ENCODE measurements around the gene ENOX1. TPM values are rescaled to one million over a fixed set of nuclear protein-coding genes. Genes with fewer than 3 reads are reported as not detected.

ENOX1 gene
- total RNA-seq, 3 donors from 2014 or later (not counting 1 experiment from before 2014, with no cell fraction given): not detected

GRCh38 chr13:43267916-43268315, 518.9 kb downstream of the ENOX1 start:
- Histone ChIP-seq H3K4me3 (ENCODE audit: low read length) (no peak overlapping the region), H3K9me3 (ENCODE audit: control insufficient read depth, insufficient read depth, low read length) (no peaks in the 10 kb centered on the region), H3K27me3 (ENCODE audit: control insufficient read depth, insufficient read depth, low read length) (no peaks in the 10 kb centered on the region), H3K4me1 (ENCODE audit: control insufficient read depth, insufficient read depth, low read length) (no peaks in the 10 kb centered on the region), H3K27ac (ENCODE audit: low read length) (no peak overlapping the region), H3K36me3 (ENCODE audit: control insufficient read depth, insufficient read depth, low read length) (no peaks in the 10 kb centered on the region)
- Mint-ChIP-seq H3K9me3 (no peaks in the 10 kb centered on the region), H3K4me3 (no peak overlapping the region), H3K27ac (no peak overlapping the region), H3K4me1 (peaks cover under 1 to 3% of the 10 kb centered on the region in 2 donors), H3K36me3 (no peaks in the 10 kb centered on the region), H3K27me3 (ENCODE audit: low read depth in 2 of 2) (peaks cover 0 to 5% of the 10 kb centered on the region in 2 donors)
- no peak for TF ChIP-seq CTCF (IDR thresholded peaks at IDR 0.05)
- no peak for DNase-seq
- ATAC-seq: no peak
- 63% methylated on average over 1 of the region's 3 CpGs for WGBS (ENCODE audit: insufficient coverage)
- intact Hi-C loops (cut with micrococcal nuclease): no loop called here

GRCh38 chr13:43266936-43267615, 519.7 kb downstream of the ENOX1 start:
- H3K27me3 Mint-ChIP-seq (ENCODE audit: low read depth in 2 of 2): peaks cover 0 to 5% of the 10 kb centered on the region in 2 donors
- H3K36me3 Mint-ChIP-seq: no peaks in the 10 kb centered on the region
- no peaks in the 10 kb centered on the region for H3K9me3 ChIP-seq (ENCODE audit: control insufficient read depth, insufficient read depth, low read length)
- H3K27ac Mint-ChIP-seq: no peak overlapping the region
- no peak overlapping the region for H3K4me3 Mint-ChIP-seq
- no peak overlapping the region for H3K4me3 ChIP-seq (ENCODE audit: low read length)
- H3K27me3 ChIP-seq (ENCODE audit: control insufficient read depth, insufficient read depth, low read length): no peaks in the 10 kb centered on the region
- no peak for TF ChIP-seq CTCF (IDR thresholded peaks at IDR 0.05)
- H3K27ac ChIP-seq (ENCODE audit: low read length): no peak overlapping the region
- no peaks in the 10 kb centered on the region for H3K36me3 ChIP-seq (ENCODE audit: control insufficient read depth, insufficient read depth, low read length)
- intact Hi-C loops (cut with micrococcal nuclease): no loop called here
- 80% methylated on average over 9 of the region's 9 CpGs for WGBS (ENCODE audit: insufficient coverage)
- H3K9me3 Mint-ChIP-seq: no peaks in the 10 kb centered on the region
- no peak for DNase-seq
- no peaks in the 10 kb centered on the region for H3K4me1 ChIP-seq (ENCODE audit: control insufficient read depth, insufficient read depth, low read length)
- no peaks in the 10 kb centered on the region for H3K4me1 Mint-ChIP-seq
- no peak for ATAC-seq

GRCh38 chr13:43265028-43265427, 521.7 kb downstream of the ENOX1 start:
- DNase-seq (no peak), ATAC-seq (no peak)
- H3K36me3 ChIP-seq (ENCODE audit: control insufficient read depth, insufficient read depth, low read length): no peaks in the 10 kb centered on the region
- H3K36me3 Mint-ChIP-seq: no peaks in the 10 kb centered on the region
- intact Hi-C loops (cut with micrococcal nuclease): no loop called here
- no peaks in the 10 kb centered on the region for H3K4me1 ChIP-seq (ENCODE audit: control insufficient read depth, insufficient read depth, low read length)
- H3K4me1 Mint-ChIP-seq: no peaks in the 10 kb centered on the region
- H3K27me3 Mint-ChIP-seq (ENCODE audit: low read depth in 2 of 2): peaks cover 0 to 5% of the 10 kb centered on the region in 2 donors
- no peak overlapping the region for H3K27ac Mint-ChIP-seq
- H3K27ac ChIP-seq (ENCODE audit: low read length): no peak overlapping the region
- TF ChIP-seq CTCF (IDR thresholded peaks at IDR 0.05): no peak
- no peak overlapping the region for H3K4me3 ChIP-seq (ENCODE audit: low read length)
- no peaks in the 10 kb centered on the region for H3K9me3 Mint-ChIP-seq
- H3K9me3 ChIP-seq (ENCODE audit: control insufficient read depth, insufficient read depth, low read length): no peaks in the 10 kb centered on the region
- H3K4me3 Mint-ChIP-seq: no peak overlapping the region
- 63% methylated on average over 4 of the region's 4 CpGs for WGBS (ENCODE audit: insufficient coverage)
- H3K27me3 ChIP-seq (ENCODE audit: control insufficient read depth, insufficient read depth, low read length): no peaks in the 10 kb centered on the region

GRCh38 chr13:43264458-43264857, 522.3 kb downstream of the ENOX1 start:
- H3K4me1 ChIP-seq (ENCODE audit: control insufficient read depth, insufficient read depth, low read length): no peaks in the 10 kb centered on the region
- H3K4me3 ChIP-seq (ENCODE audit: low read length): no peak overlapping the region
- intact Hi-C loops (cut with micrococcal nuclease): no loop called here
- no peaks in the 10 kb centered on the region for H3K4me1 Mint-ChIP-seq
- no peak for DNase-seq
- no peaks in the 10 kb centered on the region for H3K36me3 Mint-ChIP-seq
- peaks cover 0 to 5% of the 10 kb centered on the region in 2 donors for H3K27me3 Mint-ChIP-seq (ENCODE audit: low read depth in 2 of 2)
- WGBS (ENCODE audit: insufficient coverage): no CpG with 5 or more reads among the region's 1 CpG
- no peaks in the 10 kb centered on the region for H3K27me3 ChIP-seq (ENCODE audit: control insufficient read depth, insufficient read depth, low read length)
- no peaks in the 10 kb centered on the region for H3K9me3 Mint-ChIP-seq
- no peak overlapping the region for H3K27ac ChIP-seq (ENCODE audit: low read length)
- no peak overlapping the region for H3K27ac Mint-ChIP-seq
- H3K4me3 Mint-ChIP-seq: no peak overlapping the region
- H3K9me3 ChIP-seq (ENCODE audit: control insufficient read depth, insufficient read depth, low read length): no peaks in the 10 kb centered on the region
- ATAC-seq: no peak
- no peaks in the 10 kb centered on the region for H3K36me3 ChIP-seq (ENCODE audit: control insufficient read depth, insufficient read depth, low read length)
- no peak for TF ChIP-seq CTCF (IDR thresholded peaks at IDR 0.05)
